IMR-90 (cell line): ENCODE results near the gene DYNLT5. TPM values are rescaled to one million over a fixed set of nuclear protein-coding genes. Genes with fewer than 3 reads are reported as not detected.

ENCODE experiments used
- ATAC-seq: fragments of 200-7000 bp; cut with Tn5 transposase; 2 replicates; pipeline ENCODE4 v1.9.1; 2020; ENCODE audit warnings: low read depth, mild to moderate bottlenecking, moderate library complexity
- BruUV-seq: library from RNA; stranded (reverse); fragments of 400-500 nt; replicated peaks from 2 replicates; lab custom pipeline; 2021; lab: Mats Ljungman, UMichigan
- CTCF ChIA-PET: fragments of 300-600 bp; formaldehyde crosslinking; extraction: SDS; loops from one replicate; lab custom pipeline; 2021; ENCODE audit warnings: antibody characterized with exemption; lab: Yijun Ruan, JAX
- POLR2A ChIA-PET: fragments of 300-600 bp; sonication (Branson Sonifier 250); formaldehyde crosslinking; loops from one replicate; lab custom pipeline; 2022; ENCODE audit warnings: antibody characterized with exemption; ENCODE audit not compliant: unreplicated experiment; lab: Charles Lee
- DNase-seq: peaks from one replicate; pipeline ENCODE4 v3.0.0; 2013
- H2AFZ ChIP-seq: replicated peaks from 2 replicates; pipeline ENCODE3; 2013; ENCODE audit warnings: low read length, mild to moderate bottlenecking; ENCODE audit not compliant: poor library complexity
- H2AK5ac ChIP-seq: 2 replicates; pipeline ENCODE4 v1.6.1; 2013; ENCODE audit warnings: low read depth, low read length, inconsistent platforms
- H2AK9ac ChIP-seq: replicated peaks from 2 replicates; pipeline ENCODE3; 2013; ENCODE audit warnings: mild to moderate bottlenecking, low read depth, low read length, moderate library complexity; ENCODE audit not compliant: poor library complexity
- H2BK120ac ChIP-seq: 2 replicates; pipeline ENCODE4 v1.6.1; 2013; ENCODE audit warnings: low read depth, low read length, inconsistent platforms
- H2BK15ac ChIP-seq: 3 replicates; pipeline ENCODE4 v1.6.1; 2013; ENCODE audit warnings: low read depth, low read length, inconsistent platforms
- H2BK20ac ChIP-seq: 2 replicates; pipeline ENCODE4 v1.6.1; 2013; ENCODE audit warnings: low read depth, mild to moderate bottlenecking, inconsistent platforms, low read length, moderate library complexity
- H2BK5ac ChIP-seq: 2 replicates; pipeline ENCODE4 v1.6.1; 2013; ENCODE audit warnings: mild to moderate bottlenecking, low read depth, low read length, inconsistent platforms; ENCODE audit not compliant: poor library complexity, severe bottlenecking
- H3K14ac ChIP-seq: replicated peaks from 2 replicates; pipeline ENCODE4 v1.6.1; 2013; ENCODE audit warnings: low read depth, low read length, inconsistent platforms
- H3K18ac ChIP-seq: 2 replicates; pipeline ENCODE4 v1.6.1; 2013; ENCODE audit warnings: low read depth, low read length, control low read depth
- H3K23ac ChIP-seq: 2 replicates; pipeline ENCODE4 v1.6.1; 2013; ENCODE audit warnings: low read depth, low read length, inconsistent platforms
- H3K27ac ChIP-seq: 2 replicates; pipeline ENCODE4 v1.5.1; 2013; ENCODE audit warnings: mild to moderate bottlenecking, control low read depth, low read length; ENCODE audit not compliant: insufficient read depth
- H3K27me3 ChIP-seq: 2 replicates; pipeline ENCODE4 v1.6.1; 2013; ENCODE audit warnings: low read length; ENCODE audit not compliant: control insufficient read depth, insufficient read depth
- H3K36me3 ChIP-seq: 2 replicates; pipeline ENCODE4 v1.6.1; 2013; ENCODE audit warnings: low read length, mixed read lengths; ENCODE audit not compliant: control insufficient read depth, insufficient read depth
- H3K4ac ChIP-seq: 2 replicates; pipeline ENCODE4 v1.6.1; 2013; ENCODE audit warnings: low read depth, low read length, inconsistent platforms
- H3K4me1 ChIP-seq: 2 replicates; pipeline ENCODE4 v1.6.1; 2013; ENCODE audit warnings: low read length, mixed read lengths; ENCODE audit not compliant: control insufficient read depth, insufficient read depth
- H3K4me2 ChIP-seq: 2 replicates; pipeline ENCODE4 v1.6.1; 2013; ENCODE audit warnings: low read depth, mild to moderate bottlenecking, control low read depth, low read length, moderate library complexity
- H3K4me3 ChIP-seq: 2 replicates; pipeline ENCODE4 v1.5.1; 2013; ENCODE audit warnings: low read depth, mild to moderate bottlenecking, control low read depth, low read length, moderate library complexity; ENCODE audit not compliant: insufficient read depth
- H3K56ac ChIP-seq: 2 replicates; pipeline ENCODE4 v1.6.1; 2013; ENCODE audit warnings: low read length, inconsistent platforms; ENCODE audit not compliant: insufficient read depth; ENCODE audit errors: extremely low read depth
- H3K79me1 ChIP-seq, 2 experiments: 2 replicates each; pipeline ENCODE4 v1.6.1; 2013; ENCODE audit warnings: low read length in 2 of 2, inconsistent platforms in 1 of 2, low read depth in 1 of 2
- H3K9ac ChIP-seq: 2 replicates; pipeline ENCODE4 v1.6.1; 2013; ENCODE audit warnings: low read depth, low read length, control low read depth
- H3K9me1 ChIP-seq: 2 replicates; pipeline ENCODE4 v1.6.1; 2013; ENCODE audit warnings: low read length, inconsistent platforms; ENCODE audit not compliant: insufficient read depth
- H3K9me3 ChIP-seq: 2 replicates; pipeline ENCODE4 v1.6.1; 2013; ENCODE audit warnings: low read length; ENCODE audit not compliant: control insufficient read depth, insufficient read depth
- H4K20me1 ChIP-seq: 2 replicates; pipeline ENCODE4 v1.6.1; 2013; ENCODE audit warnings: low read length, inconsistent platforms; ENCODE audit not compliant: insufficient read depth
- H4K5ac ChIP-seq: 2 replicates; pipeline ENCODE4 v1.6.1; 2013; ENCODE audit warnings: mild to moderate bottlenecking, low read depth, low read length, control low read depth
- H4K8ac ChIP-seq, 2 experiments: 2 replicates each; pipeline ENCODE4 v1.6.1; 2013; ENCODE audit warnings: low read depth in 2 of 2, low read length in 2 of 2, control low read depth in 1 of 2, inconsistent platforms in 1 of 2
- H4K91ac ChIP-seq: 2 replicates; pipeline ENCODE4 v1.6.1; 2013; ENCODE audit warnings: low read depth, low read length, inconsistent platforms; ENCODE audit not compliant: insufficient read depth
- MXI1 ChIP-seq: IDR thresholded peaks from 2 replicates; pipeline ENCODE4 v1.6.1; 2012; ENCODE audit warnings: low read depth, mild to moderate bottlenecking, low read length, moderate library complexity, borderline replicate concordance
- whole genome bisulfite sequencing, 2 experiments: methylation state at CpG; one replicate each; pipeline versions ENCODE4 v1.1.5 to v1.1.7; 2013; ENCODE audit warnings: missing lambda C conversion rate in 2 of 2; ENCODE audit not compliant: insufficient read length in 1 of 2; ENCODE audit errors: extremely low coverage in 2 of 2; 5-methylcytosine and 5-hydroxymethylcytosine counted together
- dilution Hi-C: fragments of 300-500 bp; cut with HindIII; formaldehyde crosslinking; loops from one replicate; pipeline ENCODE4 v1.14.3; 2018; ENCODE audit warnings: low sequenced_read_pairs; ENCODE audit not compliant: unreplicated experiment
- in situ Hi-C: fragments of 300-500 bp; cut with MboI; formaldehyde crosslinking; loops from 3 replicates; pipeline ENCODE4 v1.14.3; 2019; ENCODE audit warnings: low sequenced_read_pairs, inconsistent platforms, mixed read lengths
- intact Hi-C: fragments of 100-400 bp; cut with micrococcal nuclease; formaldehyde crosslinking; loops from 2 replicates; pipeline ENCODE4 v1.10.0; 2022
- polyA plus RNA-seq, 3 experiments: library from polyadenylated mRNA; depleted of rRNA; stranded (reverse); fragments of >200 nt; gene quantifications; 2 replicates each; pipeline ENCODE4 v1.2.3, GENCODE V29; 2012; ENCODE audit warnings: low replicate concordance in 1 of 3
- total RNA-seq: library from RNA; depleted of rRNA; stranded (reverse); fragments of >200 nt; gene quantifications from 2 replicates; pipeline ENCODE4 v1.2.3, GENCODE V29; 2012
- TF ChIP-seq, protein P1 (sequence below): fragments of 150-350 bp; IDR thresholded peaks from 2 replicates; pipeline ENCODE4 v1.6.1; 2017; ENCODE audit warnings: mild to moderate bottlenecking, antibody characterized with exemption, low read length, low read depth

Gene DYNLT5
- total and polyA plus RNA-seq, 2 of the 4 experiments (the other 2 are of a cell fraction), result 0.12 to 0.18 TPM

DNA sequence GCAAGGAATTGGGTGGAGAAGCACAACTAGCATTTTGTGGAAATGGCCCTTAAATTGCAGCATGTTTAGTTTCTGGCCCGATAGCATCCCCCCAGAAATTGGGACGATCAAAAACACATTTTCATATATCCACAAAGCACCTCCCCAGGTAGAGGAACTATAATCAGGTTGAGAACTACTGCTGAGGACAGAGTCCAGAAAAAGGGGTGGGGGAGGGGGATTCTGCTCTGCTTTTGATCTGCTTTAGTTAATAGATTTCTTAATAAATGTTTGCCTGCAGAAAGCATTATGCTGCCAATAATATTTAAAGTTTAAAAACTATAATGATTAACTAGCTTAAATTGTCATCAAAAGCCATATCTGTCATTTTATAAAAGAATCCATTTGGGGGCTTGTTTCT, 14.4 kb upstream of the DYNLT5 start:
- no peak overlapping the region for H3K4ac ChIP-seq
- TF ChIP-seq MXI1, result no peak
- TF ChIP-seq, protein P1, sequence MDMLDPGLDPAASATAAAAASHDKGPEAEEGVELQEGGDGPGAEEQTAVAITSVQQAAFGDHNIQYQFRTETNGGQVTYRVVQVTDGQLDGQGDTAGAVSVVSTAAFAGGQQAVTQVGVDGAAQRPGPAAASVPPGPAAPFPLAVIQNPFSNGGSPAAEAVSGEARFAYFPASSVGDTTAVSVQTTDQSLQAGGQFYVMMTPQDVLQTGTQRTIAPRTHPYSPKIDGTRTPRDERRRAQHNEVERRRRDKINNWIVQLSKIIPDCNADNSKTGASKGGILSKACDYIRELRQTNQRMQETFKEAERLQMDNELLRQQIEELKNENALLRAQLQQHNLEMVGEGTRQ, result no peak
- H3K9me1 ChIP-seq, result 0 out of 2 replicates have a peak, but pooled peaks cover 5% of the 10 kb centered on the region
- POLR2A ChIA-PET, result no interaction called here
- H3K27me3 ChIP-seq, result no peaks in the 10 kb centered on the region
- H3K27ac ChIP-seq, result no peak overlapping the region
- H3K4me1 ChIP-seq, result no peaks in the 10 kb centered on the region
- H4K8ac ChIP-seq, result no peak overlapping the region
- H4K91ac ChIP-seq, result no peak overlapping the region
- H2BK120ac ChIP-seq, result no peak overlapping the region
- H2AK5ac ChIP-seq, result no peak overlapping the region
- dilution Hi-C loops (no loop called here), in situ Hi-C loops (loop anchor here (25.0 kb wide), 1 partner anchor 476 kb away; no protein-coding TSS in a partner anchor), intact Hi-C loops (no loop called here)
- no peak overlapping the region for H2BK15ac ChIP-seq
- H3K18ac ChIP-seq, result no peak overlapping the region
- H4K20me1 ChIP-seq, result no peaks in the 10 kb centered on the region
- H3K23ac ChIP-seq, result no peak overlapping the region
- CTCF ChIA-PET, result no interaction called here
- no peak overlapping the region for H4K5ac ChIP-seq
- ATAC-seq (no peak), DNase-seq (no peak)
- H3K4me2 ChIP-seq, result no peak overlapping the region
- no CpG with 5 or more reads among the region's 2 CpGs for WGBS, 2 experiments
- no peak overlapping the region for H3K4me3 ChIP-seq
- H3K14ac ChIP-seq, result no peak overlapping the region
- no peak overlapping the region for H2AFZ ChIP-seq
- no peak overlapping the region for H2AK9ac ChIP-seq
- no peaks in the 10 kb centered on the region for H3K9me3 ChIP-seq
- peaks cover 32% of the 10 kb centered on the region for H3K36me3 ChIP-seq
- H2BK20ac ChIP-seq, result no peak overlapping the region
- no peak overlapping the region for H2BK5ac ChIP-seq
- H3K79me1 ChIP-seq, result peaks cover 0 to 4% of the 10 kb centered on the region in 2 experiments; a peak in 1 of 4 replicates
- BruUV-seq, result no TSS peak
- H3K9ac ChIP-seq, result no peak overlapping the region
- no peak overlapping the region for H3K56ac ChIP-seq
